ENCODE results near the gene NFATC2.

NFATC2 gene

GRCh38 chr20:51536116-51537069 is 6.1 kb downstream of the NFATC2 start:
- Histone ChIP-seq H3K27me3 (ENCODE audit: insufficient read depth, low read length) (no peaks in the 10 kb centered on the region), H3K4me3 (ENCODE audit: low read length) (no peak overlapping the region), H3K9ac (ENCODE audit: low read depth, low read length) (no peak overlapping the region), H3K27ac (ENCODE audit: low read depth, low read length) (no peak overlapping the region), H3K9me3 (ENCODE audit: insufficient read depth, low read depth, low read length) (no peaks in the 10 kb centered on the region), H3K4me1 (ENCODE audit: insufficient read depth, low read length) (peaks cover 1% of the 10 kb centered on the region; the same call in 1 of the 2 replicates), H3K36me3 (ENCODE audit: insufficient read depth, low read length) (no peaks in the 10 kb centered on the region)
- WGBS: 94% methylated on average over 6 of the region's 6 CpGs

DNA sequence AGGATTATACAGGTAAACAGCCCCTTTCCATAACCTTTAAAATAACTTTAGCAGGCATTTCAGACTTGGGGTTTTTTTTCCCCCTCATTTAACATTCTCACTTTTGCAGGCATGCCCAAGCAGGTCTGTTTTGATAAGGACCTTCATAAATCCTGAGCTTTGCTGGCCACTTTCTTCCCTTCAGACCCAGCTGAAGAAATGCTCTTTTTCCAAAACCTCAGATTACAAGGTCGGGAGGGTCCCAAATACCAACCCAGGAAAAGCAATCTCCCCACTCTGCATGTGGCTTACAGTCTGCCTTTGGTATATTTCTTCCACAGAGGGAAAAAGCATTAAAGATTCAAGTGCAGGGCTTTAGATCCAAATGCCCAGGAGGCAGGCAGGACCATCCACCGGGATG is 6.8 kb downstream of the NFATC2 start:
- Histone ChIP-seq H3K9me3 (ENCODE audit: insufficient read depth, low read depth, low read length) (no peaks in the 10 kb centered on the region), H3K4me3 (ENCODE audit: low read length) (no peak overlapping the region), H3K9ac (ENCODE audit: low read depth, low read length) (no peak overlapping the region), H3K4me1 (ENCODE audit: insufficient read depth, low read length) (no peaks in the 10 kb centered on the region), H3K27me3 (ENCODE audit: insufficient read depth, low read length) (no peaks in the 10 kb centered on the region), H3K36me3 (ENCODE audit: insufficient read depth, low read length) (no peaks in the 10 kb centered on the region), H3K27ac (ENCODE audit: low read depth, low read length) (no peak overlapping the region)
- 87% methylated on average over 2 of the region's 2 CpGs for WGBS

GRCh38 chr20:51535075-51535386 is 7.5 kb downstream of the NFATC2 start:
- H3K4me1 ChIP-seq (ENCODE audit: insufficient read depth, low read length): no peaks in the 10 kb centered on the region
- no peak overlapping the region for H3K9ac ChIP-seq (ENCODE audit: low read depth, low read length)
- no peaks in the 10 kb centered on the region for H3K27me3 ChIP-seq (ENCODE audit: insufficient read depth, low read length)
- H3K36me3 ChIP-seq (ENCODE audit: insufficient read depth, low read length): no peaks in the 10 kb centered on the region
- WGBS: 86% methylated on average over 4 of the region's 4 CpGs
- H3K4me3 ChIP-seq (ENCODE audit: low read length): no peak overlapping the region
- H3K27ac ChIP-seq (ENCODE audit: low read depth, low read length): no peak overlapping the region
- H3K9me3 ChIP-seq (ENCODE audit: insufficient read depth, low read depth, low read length): no peaks in the 10 kb centered on the region

- WGBS: 86% methylated on average over 19 of the region's 19 CpGs
- no peak overlapping the region for H3K27ac ChIP-seq (ENCODE audit: low read depth, low read length)
Observed at GRCh38 chr20:51533291-51534172, 9.0 kb downstream of the NFATC2 start.

DNA sequence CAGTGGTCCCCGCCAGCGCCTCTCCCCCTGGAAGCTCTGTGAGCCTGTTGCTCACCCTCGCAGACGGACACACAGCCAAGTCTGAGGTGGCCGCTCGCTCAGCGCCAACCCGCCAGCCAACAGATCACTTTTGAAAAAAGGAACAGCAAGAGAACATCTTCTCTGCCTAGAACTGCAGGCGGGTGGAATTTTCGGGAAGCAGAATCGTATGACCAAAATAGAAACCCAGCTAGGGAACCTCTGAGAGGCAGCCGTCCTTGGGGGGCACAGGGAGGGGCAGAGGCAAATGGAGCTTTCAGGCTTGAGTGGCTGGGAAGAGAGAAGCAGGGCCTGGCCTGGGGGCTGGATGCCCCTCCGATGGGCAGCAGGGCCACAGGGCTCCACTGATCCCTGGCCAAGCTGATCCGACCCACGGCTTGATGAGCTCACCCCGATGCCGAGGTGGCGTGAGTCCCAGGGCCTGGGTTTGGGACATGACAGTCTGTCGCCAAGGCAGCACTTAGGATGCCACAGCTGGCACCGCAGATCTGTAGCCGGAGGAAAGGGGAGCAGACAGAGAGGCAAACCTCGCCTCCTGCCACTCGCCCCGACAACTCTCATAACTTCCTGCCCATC is 9.8 kb downstream of the NFATC2 start:
- Histone ChIP-seq H3K27ac (ENCODE audit: low read depth, low read length) (no peak overlapping the region), H3K27me3 (ENCODE audit: insufficient read depth, low read length) (no peaks in the 10 kb centered on the region), H3K9me3 (ENCODE audit: insufficient read depth, low read depth, low read length) (no peaks in the 10 kb centered on the region), H3K4me3 (ENCODE audit: low read length) (no peak overlapping the region), H3K4me1 (ENCODE audit: insufficient read depth, low read length) (no peaks in the 10 kb centered on the region), H3K36me3 (ENCODE audit: insufficient read depth, low read length) (no peaks in the 10 kb centered on the region), H3K9ac (ENCODE audit: low read depth, low read length) (no peak overlapping the region)
- WGBS: 93% methylated on average over 24 of the region's 24 CpGs

More at GRCh38 chr20:51533291-51534172, 9.0 kb downstream of the NFATC2 start:
- H3K9me3 ChIP-seq (ENCODE audit: insufficient read depth, low read depth, low read length): no peaks in the 10 kb centered on the region
- H3K4me3 ChIP-seq (ENCODE audit: low read length): no peak overlapping the region
- no peaks in the 10 kb centered on the region for H3K27me3 ChIP-seq (ENCODE audit: insufficient read depth, low read length)
- H3K9ac ChIP-seq (ENCODE audit: low read depth, low read length): no peak overlapping the region
- H3K36me3 ChIP-seq (ENCODE audit: insufficient read depth, low read length): no peaks in the 10 kb centered on the region
- H3K4me1 ChIP-seq (ENCODE audit: insufficient read depth, low read length): no peaks in the 10 kb centered on the region

GRCh38 chr20:51531712-51532456 is 10.6 kb downstream of the NFATC2 start:
- Histone ChIP-seq H3K36me3 (ENCODE audit: insufficient read depth, low read length) (no peaks in the 10 kb centered on the region), H3K4me3 (ENCODE audit: low read length) (no peak overlapping the region), H3K27me3 (ENCODE audit: insufficient read depth, low read length) (no peaks in the 10 kb centered on the region), H3K4me1 (ENCODE audit: insufficient read depth, low read length) (no peaks in the 10 kb centered on the region), H3K9ac (ENCODE audit: low read depth, low read length) (no peak overlapping the region), H3K9me3 (ENCODE audit: insufficient read depth, low read depth, low read length) (no peaks in the 10 kb centered on the region), H3K27ac (ENCODE audit: low read depth, low read length) (no peak overlapping the region)
- 91% methylated on average over 9 of the region's 12 CpGs for WGBS

DNA sequence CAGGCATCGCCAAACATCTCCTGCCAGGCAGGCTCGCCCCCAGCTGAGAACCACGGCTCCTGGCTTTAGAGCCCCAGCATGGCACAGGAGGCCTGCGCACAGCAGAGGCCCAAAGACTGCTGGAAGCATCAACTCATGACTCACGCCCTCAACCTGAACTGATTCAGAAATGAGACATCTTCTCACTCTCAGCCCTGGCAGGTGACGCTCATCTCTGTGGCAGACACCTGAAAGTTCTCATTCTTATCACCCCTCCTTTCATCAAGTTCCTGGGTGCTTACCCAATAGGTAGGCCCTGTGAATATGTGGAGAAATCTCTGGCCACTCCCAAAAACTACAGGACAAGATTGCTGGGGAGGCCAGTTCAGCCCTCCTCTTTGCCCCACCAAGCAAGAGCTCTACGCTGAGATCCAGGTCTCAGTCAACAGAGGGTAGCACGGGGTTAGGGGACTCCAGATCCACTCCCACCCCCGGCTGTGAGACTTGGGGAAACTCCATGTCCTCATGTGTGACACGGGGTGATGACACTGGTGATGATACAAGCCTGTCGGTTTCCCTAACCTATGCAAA is 11.3 kb downstream of the NFATC2 start:
- Histone ChIP-seq H3K27ac (ENCODE audit: low read depth, low read length) (no peak overlapping the region), H3K27me3 (ENCODE audit: insufficient read depth, low read length) (no peaks in the 10 kb centered on the region), H3K4me1 (ENCODE audit: insufficient read depth, low read length) (no peaks in the 10 kb centered on the region), H3K36me3 (ENCODE audit: insufficient read depth, low read length) (no peaks in the 10 kb centered on the region), H3K9ac (ENCODE audit: low read depth, low read length) (no peak overlapping the region), H3K4me3 (ENCODE audit: low read length) (no peak overlapping the region), H3K9me3 (ENCODE audit: insufficient read depth, low read depth, low read length) (no peaks in the 10 kb centered on the region)
- 93% methylated on average over 11 of the region's 11 CpGs for WGBS

DNA sequence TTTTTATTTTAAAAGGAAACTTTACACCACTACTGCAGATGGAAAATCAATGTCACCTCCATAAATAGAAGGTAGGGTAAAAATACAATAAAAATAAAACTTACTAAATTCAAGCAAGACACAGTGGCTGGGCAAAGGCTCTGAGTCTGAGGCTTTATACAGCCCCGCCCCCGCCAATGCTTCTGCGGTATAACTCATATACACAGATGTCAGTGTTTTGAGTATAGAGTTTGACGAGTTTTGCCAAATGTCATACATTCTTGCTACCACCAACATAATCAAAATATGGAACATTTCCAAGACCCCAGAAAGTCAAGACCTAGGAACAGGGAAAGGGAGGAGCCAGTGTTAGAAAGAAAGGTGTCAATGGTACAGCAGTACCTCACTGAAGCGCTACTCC is 12.8 kb downstream of the NFATC2 start:
- no peak overlapping the region for H3K27ac ChIP-seq (ENCODE audit: low read depth, low read length)
- H3K9ac ChIP-seq (ENCODE audit: low read depth, low read length): no peak overlapping the region
- no peaks in the 10 kb centered on the region for H3K27me3 ChIP-seq (ENCODE audit: insufficient read depth, low read length)
- no peak overlapping the region for H3K4me3 ChIP-seq (ENCODE audit: low read length)
- WGBS: 95% methylated on average over 4 of the region's 5 CpGs
- no peaks in the 10 kb centered on the region for H3K9me3 ChIP-seq (ENCODE audit: insufficient read depth, low read depth, low read length)
- no peaks in the 10 kb centered on the region for H3K36me3 ChIP-seq (ENCODE audit: insufficient read depth, low read length)
- H3K4me1 ChIP-seq (ENCODE audit: insufficient read depth, low read length): no peaks in the 10 kb centered on the region

GRCh38 chr20:51529081-51529681 is 13.3 kb downstream of the NFATC2 start:
- Histone ChIP-seq H3K9ac (ENCODE audit: low read depth, low read length) (no peak overlapping the region), H3K36me3 (ENCODE audit: insufficient read depth, low read length) (no peaks in the 10 kb centered on the region), H3K4me3 (ENCODE audit: low read length) (no peak overlapping the region), H3K27me3 (ENCODE audit: insufficient read depth, low read length) (no peaks in the 10 kb centered on the region), H3K4me1 (ENCODE audit: insufficient read depth, low read length) (no peaks in the 10 kb centered on the region), H3K27ac (ENCODE audit: low read depth, low read length) (no peak overlapping the region), H3K9me3 (ENCODE audit: insufficient read depth, low read depth, low read length) (no peaks in the 10 kb centered on the region)
- 93% methylated on average over 13 of the region's 13 CpGs for WGBS
